Effector memory CD4-positive, alpha-beta T cell (primary cell): ENCODE results near the gene SCGB3A2.

Experiments used
- DNase-seq, 3 donors: peaks; one replicate each; pipeline ENCODE4 v3.0.0-alpha.2; 2020
- H3K27ac ChIP-seq: 2 replicates; pipeline ENCODE4 v1.7.0; 2013; ENCODE audit warnings: mild to moderate bottlenecking, low read length, moderate library complexity; ENCODE audit not compliant: insufficient read depth, poor library complexity, severe bottlenecking
- H3K27me3 ChIP-seq: replicated peaks from 2 replicates; pipeline ENCODE4 v1.7.0; 2013; ENCODE audit warnings: mild to moderate bottlenecking, low read length; ENCODE audit not compliant: insufficient read depth, control insufficient read depth, poor library complexity, severe bottlenecking
- H3K36me3 ChIP-seq: 2 replicates; pipeline ENCODE4 v1.7.0; 2013; ENCODE audit warnings: mild to moderate bottlenecking, low read length, moderate library complexity; ENCODE audit not compliant: control insufficient read depth, insufficient read depth
- H3K4me1 ChIP-seq: 2 replicates; pipeline ENCODE4 v1.7.0; 2013; ENCODE audit warnings: low read length, mild to moderate bottlenecking; ENCODE audit not compliant: control insufficient read depth, insufficient read depth, poor library complexity, severe bottlenecking
- H3K4me3 ChIP-seq: 2 replicates; pipeline ENCODE4 v1.7.0; 2013; ENCODE audit warnings: low read length, low read depth, mild to moderate bottlenecking; ENCODE audit not compliant: insufficient read depth, poor library complexity, severe bottlenecking
- H3K9me3 ChIP-seq: 2 replicates; pipeline ENCODE4 v1.7.0; 2013; ENCODE audit warnings: mild to moderate bottlenecking, low read length, moderate library complexity; ENCODE audit not compliant: control insufficient read depth

SCGB3A2 gene

GRCh38 chr5:147920420-147921030 is 42.0 kb downstream of the SCGB3A2 start:
- no peak for DNase-seq
- Histone ChIP-seq H3K27ac (no peak overlapping the region), H3K4me3 (no peak overlapping the region), H3K36me3 (no peaks in the 10 kb centered on the region), H3K9me3 (no peaks in the 10 kb centered on the region), H3K4me1 (no peaks in the 10 kb centered on the region), H3K27me3 (no peaks in the 10 kb centered on the region)

- no peak overlapping the region for H3K4me3 ChIP-seq
- H3K36me3 ChIP-seq: no peaks in the 10 kb centered on the region
- H3K27me3 ChIP-seq: no peaks in the 10 kb centered on the region
- H3K4me1 ChIP-seq: no peaks in the 10 kb centered on the region
- H3K27ac ChIP-seq: no peak overlapping the region
- no peaks in the 10 kb centered on the region for H3K9me3 ChIP-seq
- DNase-seq: no peak
Observed at GRCh38 chr5:147921136-147921535, 42.6 kb downstream of the SCGB3A2 start.

GRCh38 chr5:147925020-147925419 is 46.5 kb downstream of the SCGB3A2 start:
- H3K9me3 ChIP-seq: no peaks in the 10 kb centered on the region
- H3K27me3 ChIP-seq: no peaks in the 10 kb centered on the region
- H3K4me3 ChIP-seq: no peak overlapping the region
- no peaks in the 10 kb centered on the region for H3K36me3 ChIP-seq
- H3K4me1 ChIP-seq: no peaks in the 10 kb centered on the region
- no peak for DNase-seq
- no peak overlapping the region for H3K27ac ChIP-seq

- Histone ChIP-seq H3K9me3 (no peaks in the 10 kb centered on the region), H3K27me3 (no peaks in the 10 kb centered on the region), H3K36me3 (no peaks in the 10 kb centered on the region), H3K4me3 (no peak overlapping the region), H3K27ac (no peak overlapping the region), H3K4me1 (no peaks in the 10 kb centered on the region)
- DNase-seq: no peak
Observed at GRCh38 chr5:147927901-147928300, 49.4 kb downstream of the SCGB3A2 start.

GRCh38 chr5:147930769-147931168 is 52.3 kb downstream of the SCGB3A2 start:
- H3K36me3 ChIP-seq: no peaks in the 10 kb centered on the region
- no peaks in the 10 kb centered on the region for H3K4me1 ChIP-seq
- no peak for DNase-seq
- H3K27ac ChIP-seq: no peak overlapping the region
- H3K9me3 ChIP-seq: no peaks in the 10 kb centered on the region
- no peak overlapping the region for H3K4me3 ChIP-seq
- H3K27me3 ChIP-seq: no peaks in the 10 kb centered on the region
